Smooth muscle cell (in vitro differentiated cells): ENCODE results near the gene ELOVL4. TPM values are rescaled to one million over a fixed set of nuclear protein-coding genes. Genes with fewer than 3 reads are reported as not detected.

Experiments
- DNase-seq: peaks from one replicate; lab custom pipeline; 2025; ENCODE audit not compliant: unreplicated experiment; lab: John Stamatoyannopoulos, UW
- H2AFZ ChIP-seq: fragments of 200-600 bp; sonication (generic); 2 replicates; pipeline ENCODE4 v1.6.0; 2016; ENCODE audit warnings: antibody characterized with exemption, low read depth, mild to moderate bottlenecking
- H3F3A ChIP-seq: fragments of 200-600 bp; sonication (generic); 2 replicates; pipeline ENCODE4 v1.6.0; 2017; ENCODE audit warnings: antibody characterized with exemption, low read depth
- H3K27ac ChIP-seq: fragments of 200-600 bp; sonication (generic); 2 replicates; pipeline ENCODE4 v1.5.1; 2016; ENCODE audit warnings: low read depth, mild to moderate bottlenecking
- H3K27me3 ChIP-seq: fragments of 200-600 bp; sonication (generic); 2 replicates; pipeline ENCODE4 v1.6.1; 2016; ENCODE audit warnings: low read depth, mild to moderate bottlenecking
- H3K36me3 ChIP-seq: fragments of 200-600 bp; sonication (generic); 2 replicates; pipeline ENCODE4 v1.5.1; 2016; ENCODE audit warnings: low read depth
- H3K4me1 ChIP-seq: fragments of 200-600 bp; sonication (generic); 2 replicates; pipeline ENCODE4 v1.5.1; 2016; ENCODE audit warnings: low read depth
- H3K4me2 ChIP-seq: fragments of 200-600 bp; sonication (generic); 2 replicates; pipeline ENCODE4 v1.6.0; 2016; ENCODE audit warnings: mild to moderate bottlenecking
- H3K4me3 ChIP-seq: fragments of 200-600 bp; sonication (generic); 2 replicates; pipeline ENCODE4 v1.5.1; 2016; ENCODE audit warnings: mild to moderate bottlenecking
- H3K79me2 ChIP-seq: fragments of 200-600 bp; sonication (generic); 2 replicates; pipeline ENCODE4 v1.6.0; 2016; ENCODE audit warnings: low read depth, mild to moderate bottlenecking
- H3K9ac ChIP-seq: fragments of 200-600 bp; sonication (generic); 2 replicates; pipeline ENCODE4 v1.6.0; 2016; ENCODE audit warnings: low read depth
- H3K9me3 ChIP-seq: fragments of 200-600 bp; sonication (generic); replicated peaks from 2 replicates; pipeline ENCODE4 v1.5.1; 2016; ENCODE audit warnings: low read depth
- H4K20me1 ChIP-seq: fragments of 200-600 bp; sonication (generic); 2 replicates; pipeline ENCODE4 v1.6.0; 2016; ENCODE audit warnings: low read depth
- CTCF ChIP-seq: fragments of 200-600 bp; sonication (generic); IDR thresholded peaks from 2 replicates; pipeline ENCODE4 v1.5.1; 2017; ENCODE audit warnings: borderline replicate concordance, mild to moderate bottlenecking, antibody characterized with exemption; ENCODE audit not compliant: insufficient read depth, poor library complexity, severe bottlenecking
- WGBS: methylation state at CpG from one replicate; pipeline ENCODE4 v1.1.7; 2016; ENCODE audit warnings: low lambda C conversion rate; 5-methylcytosine and 5-hydroxymethylcytosine counted together
- polyA plus RNA-seq: library from polyadenylated mRNA; unstranded; fragments of >200 nt; fragmentation: Nextera tagmentation; extraction: Ambion mirVana; gene quantifications from 2 replicates; pipeline ENCODE4 v1.2.1, GENCODE V29; 2016
- total RNA-seq: library from RNA; depleted of rRNA; stranded (reverse); fragments of >200 nt; gene quantifications from 2 replicates; pipeline ENCODE4 v1.2.3, GENCODE V29; 2014

ELOVL4 gene
- total and polyA plus RNA-seq, 2 experiments from 2014 or later = 8.4 to 16.4 TPM

- H3K4me1 ChIP-seq = no peaks in the 10 kb centered on the region
- no peaks in the 10 kb centered on the region for H3K9me3 ChIP-seq
- no peaks in the 10 kb centered on the region for H4K20me1 ChIP-seq
- no peak overlapping the region for H3K9ac ChIP-seq
- 90% methylated on average over 1 of the region's 1 CpG for WGBS
- no peak overlapping the region for H3K4me2 ChIP-seq
- no peaks in the 10 kb centered on the region for H3K79me2 ChIP-seq
- H3K4me3 ChIP-seq = no peak overlapping the region
- H2AFZ ChIP-seq = no peak overlapping the region
- DNase-seq = no peak
- TF ChIP-seq CTCF = no peak
- no peaks in the 10 kb centered on the region for H3K27me3 ChIP-seq
- no peaks in the 10 kb centered on the region for H3F3A ChIP-seq
- H3K27ac ChIP-seq = no peak overlapping the region
- no peaks in the 10 kb centered on the region for H3K36me3 ChIP-seq
Measured at GRCh38 chr6:79989641-79990040, 42.3 kb upstream of the ELOVL4 start.

GRCh38 chr6:79985128-79985527, 37.8 kb upstream of the ELOVL4 start:
- Histone ChIP-seq H3K4me3 (no peak overlapping the region), H3K4me1 (no peaks in the 10 kb centered on the region), H3K4me2 (no peak overlapping the region), H3K9ac (no peak overlapping the region), H3K36me3 (no peaks in the 10 kb centered on the region), H3K27ac (no peak overlapping the region), H4K20me1 (no peaks in the 10 kb centered on the region), H3K79me2 (no peaks in the 10 kb centered on the region), H2AFZ (no peak overlapping the region), H3K9me3 (no peaks in the 10 kb centered on the region), H3F3A (no peaks in the 10 kb centered on the region), H3K27me3 (no peaks in the 10 kb centered on the region)
- DNase-seq = no peak
- no peak for TF ChIP-seq CTCF

GRCh38 chr6:79984261-79984660, 36.9 kb upstream of the ELOVL4 start:
- H3F3A ChIP-seq = no peaks in the 10 kb centered on the region
- H3K79me2 ChIP-seq = no peaks in the 10 kb centered on the region
- H3K4me1 ChIP-seq = no peaks in the 10 kb centered on the region
- no peaks in the 10 kb centered on the region for H3K36me3 ChIP-seq
- DNase-seq = no peak
- TF ChIP-seq CTCF = no peak
- no peaks in the 10 kb centered on the region for H3K27me3 ChIP-seq
- no peaks in the 10 kb centered on the region for H4K20me1 ChIP-seq
- no peaks in the 10 kb centered on the region for H3K9me3 ChIP-seq
- 31% methylated on average over 2 of the region's 2 CpGs for WGBS
- no peak overlapping the region for H3K4me2 ChIP-seq
- no peak overlapping the region for H2AFZ ChIP-seq
- H3K27ac ChIP-seq = no peak overlapping the region
- H3K4me3 ChIP-seq = no peak overlapping the region
- H3K9ac ChIP-seq = no peak overlapping the region

- Histone ChIP-seq H3K4me1 (no peaks in the 10 kb centered on the region), H3K4me2 (no peak overlapping the region), H3K36me3 (no peaks in the 10 kb centered on the region), H3K27me3 (no peaks in the 10 kb centered on the region), H3K9me3 (no peaks in the 10 kb centered on the region), H3K27ac (no peak overlapping the region), H3K79me2 (no peaks in the 10 kb centered on the region), H3F3A (no peaks in the 10 kb centered on the region), H3K9ac (no peak overlapping the region), H2AFZ (no peak overlapping the region), H4K20me1 (no peaks in the 10 kb centered on the region), H3K4me3 (no peak overlapping the region)
- WGBS = 89% methylated on average over 4 of the region's 4 CpGs
- DNase-seq = no peak
- TF ChIP-seq CTCF = no peak
Measured at GRCh38 chr6:79981652-79982051, 34.3 kb upstream of the ELOVL4 start.
